ENCODE results near the gene CLIC5.
"Not testable (repeated sequence)": the region's sequence is repeated elsewhere in the genome, so short reads cannot be mapped to it uniquely, and the experiment has no call there.

The CLIC5 gene

DNA sequence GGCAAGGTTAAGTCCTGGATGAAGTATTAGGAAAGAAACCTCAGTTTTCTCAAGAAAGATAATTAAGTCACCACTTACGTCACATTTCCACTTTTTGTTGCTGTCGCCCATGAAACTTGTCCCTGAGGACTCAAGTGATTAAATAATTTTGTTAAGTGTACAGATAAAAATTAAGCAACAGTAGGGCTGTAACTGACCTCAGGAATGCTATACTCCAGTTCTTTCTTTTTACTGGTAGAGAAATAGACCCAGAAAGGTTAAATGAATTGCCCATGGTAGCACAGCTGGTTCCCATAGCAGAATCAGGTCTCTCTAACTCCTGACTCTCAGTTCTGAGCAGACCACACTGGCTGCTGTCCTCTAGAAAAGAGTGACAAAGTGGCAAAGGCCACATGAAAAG is 54.5 kb downstream of the CLIC5 start:
- DNase-seq: no peak

DNA sequence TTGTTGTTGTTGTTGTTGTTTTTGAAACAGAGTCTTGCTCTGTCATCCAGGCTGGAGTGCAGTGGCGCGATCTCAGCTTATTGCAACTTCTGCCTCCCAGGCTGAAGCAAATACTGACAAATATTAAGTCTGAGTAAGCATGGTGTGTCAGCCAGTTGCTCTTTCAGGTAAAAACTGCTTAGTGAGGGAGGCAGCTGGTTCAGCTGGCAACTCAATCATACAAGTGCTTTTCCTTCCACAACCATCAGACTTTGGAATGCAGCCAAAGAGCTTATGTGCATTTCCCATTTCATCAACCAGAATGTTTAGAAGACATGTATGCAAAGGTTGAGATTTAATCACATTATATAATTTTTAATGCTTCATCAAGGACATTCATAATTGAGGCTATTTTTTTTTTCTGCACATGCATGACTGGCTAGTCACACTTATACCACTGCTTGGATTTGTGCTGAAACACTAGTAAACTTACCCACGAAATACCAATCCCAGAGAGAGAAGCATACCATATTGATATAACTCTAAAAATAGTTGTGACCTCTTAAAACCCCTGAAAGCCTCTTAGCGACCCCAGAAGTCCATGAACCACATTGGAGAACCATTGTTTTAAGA is 56.0 kb downstream of the CLIC5 start:
- DNase-seq: no peak

DNA sequence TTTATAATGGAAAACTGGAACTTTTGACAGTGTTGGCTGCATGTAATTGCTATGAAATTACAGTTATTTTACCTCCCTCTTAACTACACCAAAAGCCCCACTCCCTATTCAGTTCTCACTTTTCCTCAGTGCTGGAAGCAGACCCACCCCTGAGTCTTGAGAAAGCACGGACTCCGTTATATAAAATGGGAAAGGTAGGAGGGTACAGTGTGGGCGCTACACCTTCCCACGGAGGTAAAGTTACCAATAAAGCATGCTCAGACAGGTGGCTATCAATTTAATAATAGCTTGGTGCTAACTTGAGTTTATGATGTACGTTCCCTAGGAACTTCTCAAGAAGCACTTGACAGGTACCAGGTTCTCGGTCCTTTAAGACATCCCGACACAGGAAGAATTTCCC is 59.0 kb downstream of the CLIC5 start:
- DNase-seq: no peak

DNA sequence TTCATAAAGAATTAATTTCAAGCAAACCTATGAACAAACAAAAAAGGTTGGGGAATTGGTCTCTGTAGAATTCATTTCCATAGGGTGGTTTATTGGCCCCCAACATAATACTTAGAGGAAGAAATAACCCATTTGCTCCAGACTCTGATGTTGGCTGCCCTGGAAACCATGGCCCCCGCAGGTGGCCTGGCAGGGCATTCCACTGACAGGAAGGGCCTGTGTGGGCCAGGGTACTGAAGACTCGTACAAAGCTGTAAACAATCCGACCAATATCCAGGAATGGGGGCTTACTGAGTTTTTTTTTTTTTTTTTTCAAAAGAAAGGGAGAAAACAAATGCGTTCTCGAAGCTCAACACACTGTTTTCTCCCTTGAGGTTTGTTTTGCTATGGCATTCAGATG is 59.5 kb downstream of the CLIC5 start:
- DNase-seq: no peak

DNA sequence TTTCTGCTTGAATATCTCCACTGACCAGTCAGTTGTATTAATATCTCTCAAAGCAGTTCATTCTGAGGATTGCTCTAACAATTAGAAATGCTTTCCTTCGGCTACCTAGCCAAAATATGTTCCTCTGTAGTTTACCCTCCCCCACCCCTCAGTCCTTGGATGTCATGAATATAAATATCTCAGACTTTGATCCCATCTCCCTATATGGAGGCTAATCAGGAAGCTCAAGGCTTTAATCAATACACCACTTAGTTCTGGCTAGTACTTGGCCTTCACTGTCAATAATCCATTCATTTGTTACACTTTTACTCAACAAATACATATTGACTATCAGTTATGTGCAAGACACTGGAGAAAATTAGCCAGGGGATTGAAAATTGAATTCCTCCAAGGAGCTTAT is 60.1 kb downstream of the CLIC5 start:
- no peak for DNase-seq

DNA sequence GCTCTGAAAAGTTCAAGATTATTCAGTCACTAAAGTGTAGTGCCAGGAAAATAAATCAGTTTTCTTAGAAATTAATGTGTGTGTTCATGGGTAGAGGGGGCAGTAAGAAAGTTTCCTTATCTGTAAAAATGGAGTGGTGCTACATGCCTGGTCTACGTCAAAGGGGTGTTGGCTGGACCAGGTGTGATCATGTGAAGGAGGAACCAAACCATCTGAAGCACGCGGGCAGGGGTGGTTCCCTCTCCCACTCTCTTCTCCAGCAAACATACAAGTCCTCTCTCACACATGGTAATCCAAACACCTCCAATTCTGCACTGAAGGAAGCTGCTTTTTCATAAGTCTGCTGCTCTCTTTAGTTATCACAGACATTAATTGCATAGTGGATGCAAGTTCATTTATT is 63.1 kb downstream of the CLIC5 start:
- no peak for DNase-seq

DNA sequence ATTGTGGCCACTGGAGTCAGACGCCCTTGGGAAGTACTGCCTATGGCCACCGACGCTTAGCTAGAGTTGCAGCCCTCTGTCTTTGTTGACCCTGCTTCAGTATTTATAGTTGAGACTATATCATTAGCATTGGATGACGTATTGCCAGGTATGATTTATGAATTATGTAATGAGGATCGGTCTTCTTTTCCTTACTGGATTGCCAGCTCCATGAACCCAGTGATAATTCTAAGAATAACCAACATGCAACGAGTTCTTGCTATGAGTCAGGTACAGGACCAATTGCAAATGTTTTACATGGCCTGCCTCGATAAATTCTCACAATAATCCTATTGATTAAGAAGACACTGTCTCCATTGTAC is 63.5 kb downstream of the CLIC5 start:
- no peak for DNase-seq

DNA sequence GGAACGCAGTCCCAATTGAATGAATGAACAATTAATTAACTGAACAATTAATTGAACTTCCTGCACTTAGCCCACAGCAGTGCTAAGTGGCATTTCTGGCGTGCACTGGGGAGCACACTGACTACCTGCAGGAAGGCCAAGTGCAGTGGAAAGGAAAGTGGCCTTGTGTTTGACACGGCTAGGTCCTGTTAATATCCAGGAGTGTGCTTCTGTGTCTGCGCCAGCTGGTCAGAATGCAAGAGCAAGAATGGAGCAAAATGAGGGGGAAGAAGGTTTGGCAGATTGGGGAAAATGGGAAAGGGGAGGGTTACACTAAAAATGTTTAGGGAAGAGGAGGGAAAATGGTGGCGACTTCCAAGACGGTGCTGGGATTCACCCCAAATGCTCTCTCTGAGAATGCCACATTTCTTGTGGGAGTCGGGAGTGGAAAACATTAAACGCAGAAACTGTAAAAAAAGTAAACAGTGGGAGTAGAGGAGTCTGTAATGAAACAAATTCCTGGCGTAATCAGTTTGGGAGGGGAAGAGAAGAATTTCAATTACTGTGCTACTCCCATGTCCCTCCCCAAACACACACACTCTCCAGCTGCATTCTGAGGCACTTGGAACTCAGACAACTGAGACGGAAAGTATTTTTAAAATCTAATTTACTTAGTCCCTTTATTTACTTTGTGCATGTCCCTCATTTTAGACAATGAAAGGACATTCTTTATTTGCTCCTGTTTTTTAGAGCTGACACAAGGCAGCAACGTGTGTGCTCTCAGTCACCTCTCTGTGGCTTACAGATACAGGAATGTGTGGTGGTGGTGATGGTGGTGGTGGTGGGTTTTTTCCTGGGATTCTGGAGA is 64.1 kb downstream of the CLIC5 start:
- DNase-seq: no peak

DNA sequence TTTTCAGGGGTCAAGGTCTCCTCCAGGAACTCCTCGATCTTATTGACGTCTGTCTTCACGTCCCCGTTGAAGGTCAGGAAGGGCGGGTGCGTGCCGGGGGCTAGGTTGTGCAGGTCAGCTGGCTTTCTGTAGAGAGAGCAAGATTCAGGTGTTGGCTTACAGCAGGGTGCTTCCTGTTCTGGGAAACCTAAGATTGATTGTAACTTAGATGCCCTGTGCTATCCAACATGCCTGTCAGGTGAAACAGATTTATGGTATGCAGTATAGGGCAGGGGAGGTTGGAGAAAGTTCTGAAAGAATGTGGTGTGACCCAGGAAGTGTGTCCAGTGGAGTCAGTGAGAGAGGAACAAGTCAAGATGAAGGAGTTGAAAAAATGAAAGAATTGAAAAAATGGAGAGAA is 66.4 kb downstream of the CLIC5 start:
- DNase-seq: no peak

DNA sequence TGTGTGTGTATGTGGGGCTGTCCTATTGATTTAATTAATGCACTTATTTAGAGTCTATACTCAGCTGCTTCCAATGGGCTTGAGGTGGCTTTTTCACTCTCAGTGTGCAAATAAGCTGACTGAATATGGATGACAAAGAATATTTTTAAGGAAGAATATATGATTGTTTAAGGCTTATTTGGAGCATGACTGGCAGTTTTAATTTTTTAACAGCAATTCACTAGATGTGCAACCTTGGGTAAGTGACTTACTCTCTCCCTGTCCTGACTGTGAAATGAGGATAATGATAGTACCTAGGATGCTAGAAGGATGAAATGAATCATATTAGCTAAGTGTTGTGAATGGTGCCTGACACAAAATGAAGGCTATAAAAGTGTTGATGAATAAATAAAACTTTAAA is 67.9 kb downstream of the CLIC5 start:
- no peak for DNase-seq

DNA sequence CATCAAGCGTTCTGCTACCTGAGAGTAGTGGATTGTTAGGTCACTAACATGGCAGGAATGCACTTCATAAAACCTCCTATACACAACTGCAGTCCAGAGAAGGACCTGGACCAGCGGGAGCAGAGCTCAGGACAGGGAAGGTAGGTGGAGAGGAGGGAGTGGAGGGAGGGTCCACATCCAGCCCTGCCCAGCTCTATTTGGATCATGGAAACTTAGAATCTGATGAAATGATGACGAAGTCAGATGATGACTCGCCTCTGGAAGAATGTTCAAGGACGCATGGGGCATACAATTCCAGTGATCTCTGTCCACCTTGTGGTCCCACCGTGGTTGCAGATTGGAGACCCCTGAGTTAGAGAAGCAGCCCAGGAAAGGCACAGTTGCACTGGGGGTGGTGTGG is 68.8 kb downstream of the CLIC5 start:
- DNase-seq: no peak

DNA sequence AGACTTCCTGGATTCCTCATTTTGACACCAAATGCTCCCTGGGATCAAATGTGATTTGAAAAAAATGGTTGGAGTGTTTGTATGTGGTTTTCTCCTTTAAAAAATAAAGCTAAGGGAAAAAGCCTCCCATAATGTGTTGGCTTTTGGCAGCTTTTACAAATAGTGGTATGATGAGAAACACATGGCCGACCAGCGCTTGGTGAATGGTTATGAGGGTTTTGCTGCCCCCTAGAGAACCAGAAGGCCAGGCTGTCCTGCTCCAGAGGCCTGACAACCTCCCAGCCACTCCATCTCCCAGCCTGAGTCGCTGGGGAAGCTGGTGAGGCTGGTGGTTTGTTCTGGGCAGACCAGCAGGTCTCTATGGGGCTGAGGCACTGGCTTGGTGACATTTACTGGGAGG is 69.3 kb downstream of the CLIC5 start:
- no peak for DNase-seq

DNA sequence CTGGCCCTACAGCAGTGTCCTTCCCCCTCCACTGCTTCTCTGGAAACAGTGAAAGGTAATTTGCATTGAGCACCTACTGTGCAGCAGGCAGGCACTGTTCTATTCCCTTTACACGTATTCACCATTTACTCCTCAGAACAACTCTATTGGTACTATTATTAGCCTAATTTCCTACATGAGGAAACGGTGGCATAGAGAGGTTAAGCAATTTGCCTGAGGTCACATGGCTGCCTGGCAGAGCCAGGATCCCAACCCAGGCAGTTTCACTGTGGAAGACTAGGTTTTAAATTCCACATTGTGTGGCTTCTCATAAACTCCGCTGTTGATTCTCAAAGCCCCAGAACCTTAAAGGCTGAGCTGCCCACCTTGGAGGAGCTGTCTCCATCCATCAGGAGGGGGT is 72.7 kb downstream of the CLIC5 start:
- DNase-seq: no peak

DNA sequence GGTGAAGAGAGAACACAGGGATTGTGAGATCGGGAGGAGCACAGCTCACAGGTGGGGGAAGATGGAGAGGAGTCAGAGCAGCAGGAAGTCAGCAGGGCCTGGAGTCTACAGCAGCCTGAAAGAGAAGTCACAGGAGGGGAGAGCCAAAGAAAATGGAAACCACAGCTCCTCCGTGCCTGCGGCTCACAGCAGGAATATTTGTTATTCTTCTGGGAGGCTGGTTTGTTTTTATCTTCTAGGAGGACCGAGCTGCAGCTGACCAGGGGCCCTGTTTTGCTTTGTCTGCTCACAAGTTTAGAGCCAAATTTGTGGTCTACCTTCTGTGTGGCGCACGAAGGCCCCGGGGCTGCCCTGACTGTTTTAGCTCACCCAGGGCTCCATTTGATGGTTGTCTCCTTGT is 81.8 kb downstream of the CLIC5 start:
- no peak for DNase-seq

DNA sequence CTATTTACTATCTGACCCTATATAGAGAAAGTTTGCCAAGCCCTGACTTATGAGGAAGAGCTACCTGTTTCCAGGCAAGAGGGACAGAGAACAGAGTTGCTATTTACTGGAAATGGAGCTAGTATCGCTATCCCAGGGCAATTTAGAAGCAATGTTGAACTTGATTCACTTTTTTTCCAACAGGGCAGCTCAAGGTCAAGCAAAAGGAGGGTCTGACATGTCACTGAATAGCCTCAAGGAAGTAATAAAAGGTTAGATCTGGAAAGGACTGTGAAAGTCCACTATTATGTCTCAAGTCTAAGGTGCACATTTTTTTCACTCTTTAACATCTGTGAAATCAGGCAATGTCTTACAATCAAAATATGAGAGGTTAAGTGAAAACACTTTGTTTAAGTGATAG is 84.4 kb downstream of the CLIC5 start:
- DNase-seq: no peak

DNA sequence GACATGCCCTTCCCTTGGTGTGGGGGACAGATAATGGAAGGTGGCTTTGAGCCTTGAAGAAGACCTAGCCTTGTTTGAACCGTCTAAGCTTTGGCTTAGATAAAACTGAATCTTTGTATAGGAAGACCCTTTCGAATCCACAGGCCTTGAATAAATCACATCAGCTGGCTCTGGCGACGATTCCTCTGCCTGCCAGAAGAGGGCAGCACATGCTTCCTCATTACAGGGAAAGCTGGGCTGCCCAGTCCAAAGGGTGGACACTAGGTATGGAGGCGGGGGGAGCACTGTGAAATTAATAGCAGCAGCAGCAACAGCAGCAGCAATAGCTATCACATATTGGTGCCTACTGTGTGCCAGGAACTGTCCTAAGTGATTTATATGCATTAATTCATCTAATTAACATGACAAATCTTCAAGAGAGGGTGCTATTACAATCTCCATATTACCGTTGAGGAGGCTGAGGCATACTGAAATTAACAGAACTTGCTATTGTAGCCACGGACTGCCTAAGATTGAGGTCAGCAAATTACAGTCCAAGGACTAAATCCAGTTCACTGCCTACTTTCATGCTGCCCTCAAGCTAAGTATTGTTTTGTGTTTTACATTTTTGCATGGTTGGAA is 85.1 kb downstream of the CLIC5 start:
- peak; percentile 70 for DNase-seq

DNA sequence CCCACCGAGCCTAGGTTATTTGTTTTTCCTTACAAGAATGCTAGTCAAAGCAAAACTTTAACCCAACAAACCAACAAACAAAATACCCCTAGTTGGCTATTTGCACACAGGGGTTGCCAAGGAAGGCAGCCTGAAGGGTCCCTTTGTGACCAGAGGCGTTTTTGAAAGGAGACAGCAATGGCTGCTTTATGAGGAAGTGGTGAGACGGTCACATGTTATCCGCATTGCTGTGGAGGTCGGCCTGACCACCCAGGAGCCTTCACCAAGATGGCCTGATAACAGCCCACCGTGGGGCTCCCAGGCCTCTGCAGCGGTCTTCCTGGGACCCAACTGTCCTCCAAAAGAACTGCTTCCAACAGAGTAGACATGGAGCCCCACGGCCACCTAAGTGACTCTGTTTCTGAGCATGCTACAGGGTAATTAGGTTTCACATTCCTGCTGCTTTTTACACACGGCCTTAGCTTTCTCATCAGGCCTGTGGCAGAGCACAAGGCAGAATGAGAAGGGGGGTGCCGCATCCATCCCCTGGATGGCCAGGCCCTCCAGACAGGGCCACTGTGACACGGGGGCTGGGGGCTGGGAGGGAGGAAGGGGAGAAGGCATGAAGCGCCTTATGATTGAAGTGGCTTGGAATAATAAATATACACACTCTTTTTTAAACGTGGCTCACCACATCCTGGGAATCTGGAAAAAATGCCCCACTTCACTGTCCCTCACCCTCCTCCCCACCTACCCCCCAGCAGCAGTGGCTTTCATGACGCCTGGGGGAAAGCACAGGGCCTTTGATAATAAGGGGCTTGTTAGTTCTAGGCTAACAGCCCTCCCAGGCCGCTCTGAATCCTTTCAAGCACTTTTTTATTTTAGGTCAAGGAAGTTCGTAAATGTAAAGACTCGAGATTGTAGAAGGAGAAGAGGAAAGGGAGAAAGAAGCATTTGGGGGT is 86.0 kb downstream of the CLIC5 start:
- DNase-seq: no peak

DNA sequence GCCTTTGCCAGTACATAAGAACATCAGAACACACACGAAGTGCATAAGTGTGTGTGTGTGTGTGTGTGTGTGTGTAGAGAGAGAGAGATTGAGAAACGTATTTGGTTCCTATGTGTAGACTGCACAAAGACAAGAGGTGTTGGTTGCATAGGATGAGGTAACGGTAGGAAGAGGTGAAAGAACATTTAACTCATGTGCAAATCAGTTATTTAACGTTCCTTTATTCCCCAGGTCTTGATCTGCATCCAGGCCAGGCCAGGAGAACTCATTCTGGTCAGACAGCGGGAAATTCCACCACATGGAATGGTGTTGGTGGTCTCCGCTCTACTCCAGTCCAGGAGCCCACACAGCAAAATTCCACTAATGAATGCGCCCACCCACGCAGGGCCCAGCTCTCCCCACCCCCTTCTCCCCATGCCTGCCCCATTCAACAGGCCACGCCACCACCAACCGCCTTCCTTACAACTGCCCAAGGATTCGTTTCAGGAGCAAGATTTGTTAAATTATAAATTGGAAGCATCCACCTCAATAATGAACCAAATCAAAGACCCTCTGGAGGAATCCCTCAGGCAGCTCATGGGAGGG is 86.8 kb downstream of the CLIC5 start:
- no peak for DNase-seq

DNA sequence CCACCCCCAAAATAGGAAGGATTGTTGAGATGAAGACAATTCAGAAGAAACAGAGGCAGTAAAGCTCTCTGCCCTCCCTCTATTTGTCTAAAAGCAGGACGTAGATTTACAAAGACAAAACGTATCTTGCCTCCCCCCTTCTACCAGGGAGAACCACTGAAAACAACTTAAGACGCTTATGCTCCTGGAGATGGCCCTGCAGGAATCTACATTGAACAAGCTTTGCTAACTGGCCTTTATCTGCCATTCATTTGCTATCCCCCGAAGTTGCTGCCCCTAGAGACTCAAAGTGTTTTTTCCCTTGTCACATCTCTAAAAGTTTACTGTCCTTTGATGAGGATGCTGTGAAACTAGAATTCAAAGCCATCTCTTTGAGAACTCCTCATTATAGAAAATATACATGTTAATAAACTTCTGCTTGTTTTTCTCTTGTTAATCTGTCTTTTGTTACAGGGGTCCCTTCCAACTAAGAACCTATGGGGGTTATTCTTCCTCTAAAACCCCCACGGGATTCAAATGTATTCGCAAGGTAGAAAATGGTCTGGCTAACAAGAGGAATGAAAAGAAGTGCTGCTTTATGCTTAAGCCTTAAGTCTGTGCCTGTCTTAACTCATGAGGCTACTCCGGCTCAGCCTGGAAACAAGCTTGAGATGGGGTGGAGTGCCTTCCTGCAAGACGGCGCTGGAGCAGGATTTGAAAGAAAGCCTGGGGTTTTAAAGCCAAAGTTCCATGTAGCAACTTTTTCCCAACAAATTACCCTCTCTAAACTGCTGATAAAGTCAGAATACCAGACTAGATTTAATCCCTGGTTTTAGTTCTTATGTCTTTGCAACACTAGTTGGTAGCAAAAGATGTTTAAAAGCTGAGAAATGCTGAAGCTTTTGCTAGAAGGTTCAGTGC is 88.0 kb downstream of the CLIC5 start:
- no peak for DNase-seq

DNA sequence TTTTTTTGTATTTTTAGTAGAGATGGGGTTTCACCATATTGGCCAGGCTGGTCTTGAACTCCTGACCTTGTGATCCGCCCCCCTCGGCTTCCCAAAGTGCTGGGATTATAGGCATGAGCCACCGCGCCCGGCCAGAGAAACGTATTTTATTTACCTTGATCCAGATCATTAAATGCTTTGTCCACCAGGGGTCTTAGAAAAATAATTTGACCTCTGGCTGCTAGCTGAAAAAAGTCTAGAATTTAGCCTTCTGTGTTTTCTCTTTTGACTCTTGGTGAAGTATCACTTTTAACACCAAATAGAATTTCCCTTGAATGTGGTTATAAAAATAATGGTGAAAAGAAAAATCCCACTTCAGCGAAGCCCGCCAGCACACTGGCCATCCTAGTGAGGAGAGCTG is 89.2 kb downstream of the CLIC5 start:
- DNase-seq: not testable (repeated sequence)

DNA sequence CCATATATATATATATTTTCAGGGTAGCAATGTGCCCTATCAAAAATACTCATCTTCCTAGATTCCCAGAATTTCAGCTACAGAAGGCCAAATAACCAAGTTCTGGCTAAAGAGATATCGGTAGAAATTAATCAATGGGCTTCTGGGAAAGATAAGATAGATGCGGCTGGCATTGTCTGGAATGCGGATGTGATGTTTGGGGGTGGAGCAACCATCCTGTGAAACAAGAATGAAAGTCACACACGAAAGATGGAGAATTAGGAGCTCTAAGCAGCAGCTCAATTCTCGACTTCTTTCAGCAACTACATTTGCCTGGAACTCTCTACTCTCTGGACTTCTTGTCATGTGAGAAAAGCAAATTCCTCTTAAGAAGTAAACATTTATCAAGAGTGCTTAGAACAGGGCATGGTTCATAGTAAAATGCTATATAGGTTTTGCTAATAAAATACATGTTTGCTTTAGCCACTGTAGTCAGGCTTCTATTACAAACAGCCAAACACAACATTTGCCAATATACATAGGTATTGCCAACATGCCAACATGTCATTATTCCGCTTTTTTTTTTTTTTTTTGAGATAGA is 90.8 kb downstream of the CLIC5 start:
- DNase-seq: no peak
